GM18951 (cell line): Measurements from ENCODE around the gene HIPK2.

Source experiments
- POLR2A ChIP-seq: IDR thresholded peaks from 4 replicates; pipeline ENCODE4 v1.6.1; 2011; ENCODE audit warnings: mild to moderate bottlenecking; ENCODE audit not compliant: insufficient read length, insufficient read depth; ENCODE audit errors: extremely low read depth
- in situ Hi-C: fragments of 300-500 bp; cut with MboI; formaldehyde crosslinking; loops from one replicate; pipeline ENCODE4 v1.12.0; 2022; ENCODE audit warnings: low sequenced_read_pairs, mixed read lengths, inconsistent platforms; ENCODE audit not compliant: unreplicated experiment

HIPK2 gene

GRCh38 chr7:139589474-139589873 is 188.3 kb downstream of the HIPK2 start:
- no peak for TF ChIP-seq POLR2A
- in situ Hi-C loops, result no loop called here

- no peak for TF ChIP-seq POLR2A
- in situ Hi-C loops, result no loop called here
Observed at GRCh38 chr7:139588632-139589031, 189.2 kb downstream of the HIPK2 start.

GRCh38 chr7:139587535-139587934 is 190.3 kb downstream of the HIPK2 start:
- in situ Hi-C loops, result no loop called here
- no peak for TF ChIP-seq POLR2A

- in situ Hi-C loops, result no loop called here
- no peak for TF ChIP-seq POLR2A
Observed at GRCh38 chr7:139586286-139586685, 191.5 kb downstream of the HIPK2 start.

- in situ Hi-C loops, result no loop called here
- TF ChIP-seq POLR2A, result no peak
Observed at GRCh38 chr7:139585042-139585441, 192.8 kb downstream of the HIPK2 start.

- no peak for TF ChIP-seq POLR2A
- in situ Hi-C loops, result no loop called here
Observed at GRCh38 chr7:139583826-139584553, 193.8 kb downstream of the HIPK2 start.

- TF ChIP-seq POLR2A, result no peak
- in situ Hi-C loops, result no loop called here
Observed at GRCh38 chr7:139582671-139583155, 195.1 kb downstream of the HIPK2 start.

GRCh38 chr7:139582130-139582650 is 195.6 kb downstream of the HIPK2 start:
- TF ChIP-seq POLR2A, result no peak
- in situ Hi-C loops, result no loop called here

- no peak for TF ChIP-seq POLR2A
- in situ Hi-C loops, result no loop called here
Observed at GRCh38 chr7:139580435-139580834, 197.4 kb downstream of the HIPK2 start.

- in situ Hi-C loops, result no loop called here
Observed at GRCh38 chr7:139576179-139576973, 201.4 kb downstream of the HIPK2 start.

GRCh38 chr7:139575338-139575680 is 202.5 kb downstream of the HIPK2 start:
- TF ChIP-seq POLR2A, result no peak
- in situ Hi-C loops, result no loop called here

More at GRCh38 chr7:139576179-139576973, 201.4 kb downstream of the HIPK2 start:
- TF ChIP-seq POLR2A, result no peak

GRCh38 chr7:139574618-139575337 is 203.0 kb downstream of the HIPK2 start:
- no peak for TF ChIP-seq POLR2A
- in situ Hi-C loops, result no loop called here

- TF ChIP-seq POLR2A, result no peak
- in situ Hi-C loops, result no loop called here
Observed at GRCh38 chr7:139573871-139574270, 203.9 kb downstream of the HIPK2 start.

GRCh38 chr7:139572704-139573385 is 205.0 kb downstream of the HIPK2 start:
- in situ Hi-C loops, result no loop called here
- no peak for TF ChIP-seq POLR2A
